Esophagus (tissue), 2 donors: ENCODE data around the gene STK38. TPM values are rescaled to one million over a fixed set of nuclear protein-coding genes. Genes with fewer than 3 reads are reported as not detected.

ENCODE experiments used
- H3K27ac ChIP-seq, 2 donors: one replicate each; pipeline ENCODE4 v1.5.1; 2013; ENCODE audit warnings: low read depth in 2 of 2, mild to moderate bottlenecking in 2 of 2, inconsistent platforms in 1 of 2, low read length in 1 of 2, moderate library complexity in 1 of 2
- H3K27me3 ChIP-seq, 2 donors: one replicate each; pipeline ENCODE4 v1.6.1; 2013; ENCODE audit warnings: low read length in 2 of 2, control low read depth in 1 of 2, mild to moderate bottlenecking in 1 of 2; ENCODE audit not compliant: insufficient read depth in 2 of 2, control insufficient read depth in 1 of 2
- H3K36me3 ChIP-seq, 2 donors: one replicate each; pipeline ENCODE4 v1.6.1; 2013; ENCODE audit warnings: low read length in 1 of 2; ENCODE audit not compliant: control insufficient read depth in 2 of 2, insufficient read depth in 2 of 2
- H3K4me1 ChIP-seq, 2 donors: one replicate each; pipeline ENCODE4 v1.6.1; 2013; ENCODE audit warnings: low read length in 1 of 2; ENCODE audit not compliant: control insufficient read depth in 2 of 2, insufficient read depth in 2 of 2
- H3K4me3 ChIP-seq, 2 donors: one replicate each; pipeline ENCODE4 v1.5.1; 2013; ENCODE audit warnings: low read length in 2 of 2, mild to moderate bottlenecking in 2 of 2, low read depth in 1 of 2, moderate library complexity in 1 of 2
- H3K9me3 ChIP-seq, 2 donors: one replicate each; pipeline ENCODE4 v1.6.1; 2013; ENCODE audit warnings: mild to moderate bottlenecking in 2 of 2, low read depth in 1 of 2, low read length in 1 of 2, moderate library complexity in 1 of 2; ENCODE audit not compliant: control insufficient read depth in 2 of 2, insufficient read depth in 1 of 2
- WGBS, 2 donors: extraction: QIAGEN DNeasy Blood & Tissue Kit; methylation state at CpG; one replicate each; pipeline ENCODE4 v1.1.7; 2013; 5-methylcytosine and 5-hydroxymethylcytosine counted together
- polyA plus RNA-seq, 2 donors: library from polyadenylated mRNA; stranded (reverse); fragments of 200-250 nt; gene quantifications; one replicate each; pipeline ENCODE4 v1.2.3, GENCODE V29; 2013
- donor health status: healthy with polysubstance abuse.
- donor health status: Bipolar disorder and iron deficiency.

Gene STK38
- polyA plus RNA-seq, 2 donors: 24.0 to 32.2 TPM

- WGBS, 2 donors: 87 to 89% methylated on average over 8 of the region's 8 CpGs
- Histone ChIP-seq H3K36me3 (peaks cover 0 to 16% of the 10 kb centered on the region in 2 donors), H3K9me3 (no peaks in the 10 kb centered on the region), H3K4me3 (no peak overlapping the region), H3K27ac (no peak overlapping the region), H3K27me3 (no peaks in the 10 kb centered on the region), H3K4me1 (peaks cover 0 to 3% of the 10 kb centered on the region in 2 donors)
Measured at GRCh38 chr6:36514554-36515456, 32.5 kb downstream of the STK38 start.

- H3K27ac ChIP-seq: no peak overlapping the region
- 87 to 95% methylated on average over 3 of the region's 3 CpGs for WGBS, 2 donors
Measured at GRCh38 chr6:36510365-36510764, 36.9 kb downstream of the STK38 start.

GRCh38 chr6:36508532-36508931 lies 38.7 kb downstream of the STK38 start:
- H3K36me3 ChIP-seq: peaks cover 0 to 15% of the 10 kb centered on the region in 2 donors

More at GRCh38 chr6:36510365-36510764, 36.9 kb downstream of the STK38 start:
- no peaks in the 10 kb centered on the region for H3K27me3 ChIP-seq
- H3K36me3 ChIP-seq: peaks cover 0 to 18% of the 10 kb centered on the region in 2 donors
- no peak overlapping the region for H3K4me3 ChIP-seq
- H3K4me1 ChIP-seq: peaks cover 0 to 3% of the 10 kb centered on the region in 2 donors
- H3K9me3 ChIP-seq: no peaks in the 10 kb centered on the region

GRCh38 chr6:36506611-36507010 lies 40.7 kb downstream of the STK38 start:
- Histone ChIP-seq H3K27ac (no peak overlapping the region), H3K4me1 (no peaks in the 10 kb centered on the region), H3K27me3 (no peaks in the 10 kb centered on the region), H3K9me3 (no peaks in the 10 kb centered on the region), H3K36me3 (peaks cover 0 to 15% of the 10 kb centered on the region in 2 donors), H3K4me3 (no peak overlapping the region)
- WGBS, 2 donors: 70 to 82% methylated on average over 2 of the region's 2 CpGs

More at GRCh38 chr6:36508532-36508931, 38.7 kb downstream of the STK38 start:
- no peaks in the 10 kb centered on the region for H3K9me3 ChIP-seq
- WGBS, 2 donors: 80 to 82% methylated on average over 10 of the region's 10 CpGs
- no peaks in the 10 kb centered on the region for H3K4me1 ChIP-seq
- H3K27ac ChIP-seq: no peak overlapping the region
- H3K4me3 ChIP-seq: no peak overlapping the region
- H3K27me3 ChIP-seq: no peaks in the 10 kb centered on the region

GRCh38 chr6:36505744-36506534 lies 41.3 kb downstream of the STK38 start:
- peaks cover 0 to 15% of the 10 kb centered on the region in 2 donors for H3K36me3 ChIP-seq

GRCh38 chr6:36504982-36505381 lies 42.3 kb downstream of the STK38 start:
- Histone ChIP-seq H3K4me3 (no peak overlapping the region), H3K9me3 (no peaks in the 10 kb centered on the region), H3K27ac (no peak overlapping the region), H3K27me3 (no peaks in the 10 kb centered on the region), H3K36me3 (peaks cover 0 to 11% of the 10 kb centered on the region in 2 donors), H3K4me1 (no peaks in the 10 kb centered on the region)
- WGBS, 2 donors: 89 to 96% methylated on average over 2 of the region's 2 CpGs

More at GRCh38 chr6:36505744-36506534, 41.3 kb downstream of the STK38 start:
- Histone ChIP-seq H3K27me3 (no peaks in the 10 kb centered on the region), H3K27ac (no peak overlapping the region), H3K4me1 (no peaks in the 10 kb centered on the region), H3K4me3 (no peak overlapping the region), H3K9me3 (no peaks in the 10 kb centered on the region)
- WGBS, 2 donors: 71 to 83% methylated on average over 6 of the region's 6 CpGs

- Histone ChIP-seq H3K9me3 (no peaks in the 10 kb centered on the region), H3K27me3 (no peaks in the 10 kb centered on the region), H3K27ac (no peak overlapping the region), H3K4me1 (no peaks in the 10 kb centered on the region), H3K36me3 (peaks cover 3 to 5% of the 10 kb centered on the region in 2 donors), H3K4me3 (no peak overlapping the region)
- 84 to 94% methylated on average over 3 of the region's 3 CpGs for WGBS, 2 donors
Measured at GRCh38 chr6:36504181-36504580, 43.1 kb downstream of the STK38 start.

GRCh38 chr6:36501686-36502085 lies 45.6 kb downstream of the STK38 start:
- peaks cover 3 to 7% of the 10 kb centered on the region in 2 donors for H3K36me3 ChIP-seq
- no peaks in the 10 kb centered on the region for H3K4me1 ChIP-seq
- WGBS, 2 donors: 74 to 79% methylated on average over 6 of the region's 6 CpGs
- no peak overlapping the region for H3K4me3 ChIP-seq
- H3K9me3 ChIP-seq: no peaks in the 10 kb centered on the region
- H3K27ac ChIP-seq: no peak overlapping the region
- H3K27me3 ChIP-seq: no peaks in the 10 kb centered on the region

- Histone ChIP-seq H3K27ac (no peak overlapping the region), H3K36me3 (peaks cover 10 to 12% of the 10 kb centered on the region in 2 donors), H3K4me1 (no peaks in the 10 kb centered on the region), H3K27me3 (no peaks in the 10 kb centered on the region), H3K4me3 (no peak overlapping the region), H3K9me3 (no peaks in the 10 kb centered on the region)
- 85 to 91% methylated on average over 4 of the region's 4 CpGs for WGBS, 2 donors
Measured at GRCh38 chr6:36499918-36500317, 47.4 kb downstream of the STK38 start.
